HCT116 (cell line): ENCODE measurements around the gene SLC25A21. TPM values are rescaled to one million over a fixed set of nuclear protein-coding genes. Genes with fewer than 3 reads are reported as not detected.

Experiments used
- ATAC-seq: fragments of 200-7000 bp; cut with Tn5 transposase; 2 replicates; pipeline ENCODE4 v1.9.1; 2020; ENCODE audit warnings: mild to moderate bottlenecking, moderate library complexity
- BruUV-seq: library from RNA; stranded (reverse); fragments of 400-500 nt; replicated peaks from 2 replicates; lab custom pipeline; 2021; lab: Mats Ljungman, UMichigan
- CTCF ChIA-PET: fragments of 300-600 bp; sonication (Branson Sonifier 250); formaldehyde crosslinking; loops from one replicate; lab custom pipeline; 2021; ENCODE audit warnings: antibody characterized with exemption; lab: Charles Lee
- POLR2A ChIA-PET: fragments of 300-600, 350-600 bp; sonication (Branson Sonifier 250); formaldehyde crosslinking; loops from one replicate; lab custom pipeline; 2021; ENCODE audit warnings: antibody characterized with exemption; lab: Charles Lee
- RAD21 ChIA-PET, 2 experiments: fragments of 300-600 bp; sonication (Branson Sonifier 250); formaldehyde crosslinking; loops; one replicate each; lab custom pipeline; 2023; ENCODE audit warnings: low total read pairs in 2 of 2; ENCODE audit not compliant: uncharacterized antibody in 2 of 2, unreplicated experiment in 2 of 2, low non-redundant PET in 1 of 2; lab: Charles Lee
- DNase-seq: peaks from one replicate; pipeline ENCODE4 v3.0.0-alpha.2; 2010; ENCODE audit warnings: low read depth, low spot score
- H2AFZ ChIP-seq: fragments of 200-600 bp; shearing (Covaris generic), sonication (generic); 2 replicates; pipeline ENCODE4 v1.6.1; 2017; ENCODE audit warnings: low read depth, mixed run types, mixed read lengths, antibody characterized with exemption, low read length; ENCODE audit not compliant: poor library complexity, severe bottlenecking
- H3K27ac ChIP-seq: 2 replicates; pipeline ENCODE4 v1.5.1; 2012; ENCODE audit warnings: low read depth, low read length
- H3K27me3 ChIP-seq: fragments of 200-600 bp; sonication (generic); 2 replicates; pipeline ENCODE4 v1.6.1; 2016; ENCODE audit warnings: mixed run types, low read length, mixed read lengths; ENCODE audit not compliant: insufficient read depth
- H3K36me3 ChIP-seq, 2 experiments: fragments of 200-500 bp in 1 of 2; fragments of 200-600 bp in 1 of 2; sonication (Bioruptor generic) in 1 of 2; sonication (generic) in 1 of 2; 2 replicates each; pipeline versions ENCODE4 v1.5.1 to v1.6.1; 2014 to 2016; ENCODE audit warnings: low read length in 2 of 2, inconsistent platforms in 1 of 2, mixed read lengths in 1 of 2, mixed run types in 1 of 2; ENCODE audit not compliant: insufficient read depth in 2 of 2, control insufficient read depth in 1 of 2
- H3K4me1 ChIP-seq, 2 experiments: fragments of 200-600 bp in 1 of 2; sonication (generic) in 1 of 2; 2 replicates each; pipeline versions ENCODE4 v1.5.1 to v1.6.1; 2012 to 2017; ENCODE audit warnings: low read length in 2 of 2, inconsistent platforms in 1 of 2, mild to moderate bottlenecking in 1 of 2, mixed read lengths in 1 of 2, mixed run types in 1 of 2, moderate library complexity in 1 of 2; ENCODE audit not compliant: insufficient read depth in 2 of 2, control insufficient read depth in 1 of 2
- H3K4me2 ChIP-seq: fragments of 200-600 bp; sonication (generic); 2 replicates; pipeline ENCODE4 v1.6.1; 2017; ENCODE audit warnings: mixed run types, low read length, mixed read lengths
- H3K4me3 ChIP-seq, 2 experiments: fragments of 200-600 bp in 1 of 2; sonication (generic) in 1 of 2; replicated peaks in 1 of 2; 2 replicates each; pipeline ENCODE4 v1.5.1; 2011 to 2016; ENCODE audit warnings: low read length in 2 of 2, control low read depth in 1 of 2, low read depth in 1 of 2, mild to moderate bottlenecking in 1 of 2, mixed read lengths in 1 of 2, mixed run types in 1 of 2
- H3K79me2 ChIP-seq: fragments of 200-600 bp; sonication (generic); 2 replicates; pipeline ENCODE4 v1.6.1; 2017; ENCODE audit warnings: mild to moderate bottlenecking, mixed run types, low read length, moderate library complexity, mixed read lengths; ENCODE audit not compliant: insufficient read depth
- H3K9ac ChIP-seq: fragments of 200-600 bp; sonication (generic); 2 replicates; pipeline ENCODE4 v1.6.1; 2016; ENCODE audit warnings: low read length, mixed read lengths
- H3K9me2 ChIP-seq: fragments of 200-600 bp; sonication (generic), shearing (Covaris generic); 2 replicates; pipeline ENCODE4 v1.6.1; 2017; ENCODE audit warnings: mixed run types, mild to moderate bottlenecking, moderate library complexity; ENCODE audit not compliant: insufficient read depth
- H3K9me3 ChIP-seq, 2 experiments: fragments of 200-500 bp in 1 of 2; fragments of 200-600 bp in 1 of 2; sonication (Bioruptor generic) in 1 of 2; sonication (generic) in 1 of 2; 2 replicates each; pipeline ENCODE4 v1.6.1; 2014 to 2017; ENCODE audit warnings: low read length in 2 of 2, mixed read lengths in 2 of 2, inconsistent platforms in 1 of 2, low read depth in 1 of 2, mild to moderate bottlenecking in 1 of 2, mixed run types in 1 of 2, moderate library complexity in 1 of 2; ENCODE audit not compliant: control insufficient read depth in 1 of 2, insufficient read depth in 1 of 2
- H4K20me1 ChIP-seq: fragments of 200-600 bp; sonication (generic), shearing (Covaris generic); 2 replicates; pipeline ENCODE4 v1.6.1; 2017; ENCODE audit warnings: mixed run types, mild to moderate bottlenecking, moderate library complexity; ENCODE audit not compliant: insufficient read depth
- CEBPB ChIP-seq: IDR thresholded peaks from 2 replicates; pipeline ENCODE4 v1.6.1; 2012; ENCODE audit warnings: low read depth
- EZH2 ChIP-seq: fragments of 200-600 bp; sonication (generic); IDR thresholded peaks from 2 replicates; pipeline ENCODE4 v1.6.1; 2017; ENCODE audit warnings: antibody characterized with exemption, mixed run types
- EZH2phosphoT487 ChIP-seq: fragments of 200-600 bp; IDR thresholded peaks from 2 replicates; pipeline ENCODE4 v1.6.1; 2018; ENCODE audit warnings: antibody characterized with exemption, borderline replicate concordance
- FOSL1 ChIP-seq: IDR thresholded peaks from 2 replicates; pipeline ENCODE4 v1.6.1; 2012; ENCODE audit warnings: low read depth
- POLR2A ChIP-seq: IDR thresholded peaks from 2 replicates; pipeline ENCODE4 v1.7.0; 2011; ENCODE audit warnings: borderline replicate concordance; ENCODE audit not compliant: insufficient read depth, insufficient read length; ENCODE audit errors: extremely low read depth
- SIN3A ChIP-seq: IDR thresholded peaks from 2 replicates; pipeline ENCODE4 v1.6.1; 2012; ENCODE audit warnings: low read depth
- SP1 ChIP-seq: IDR thresholded peaks from 2 replicates; pipeline ENCODE4 v1.6.1; 2012; ENCODE audit warnings: low read depth
- TCF7L2 ChIP-seq: IDR thresholded peaks from 2 replicates; pipeline ENCODE4 v1.7.0; 2011; ENCODE audit warnings: borderline replicate concordance, inconsistent platforms; ENCODE audit not compliant: insufficient read depth, insufficient read length; ENCODE audit errors: extremely low read depth
- YY1 ChIP-seq: IDR thresholded peaks from 2 replicates; pipeline ENCODE4 v1.6.1; 2011; ENCODE audit warnings: low read length, low read depth, moderate library complexity, mild to moderate bottlenecking; ENCODE audit not compliant: insufficient replicate concordance; ENCODE audit errors: extremely low read depth
- ZFX ChIP-seq: fragments of 450-650 bp; IDR thresholded peaks from 2 replicates; pipeline ENCODE4 v1.6.1; 2017
- ZNF274 ChIP-seq: fragments of 200-500 bp; sonication (Bioruptor generic); IDR thresholded peaks from 2 replicates; pipeline ENCODE4 v1.6.1; 2014; ENCODE audit warnings: mild to moderate bottlenecking, low read depth, low read length, inconsistent platforms
- intact Hi-C: fragments of 100-400 bp; cut with micrococcal nuclease; formaldehyde crosslinking; loops from 2 replicates; pipeline ENCODE4 v1.10.0; 2022
- total RNA-seq: library from RNA; stranded (reverse); gene quantifications from one replicate; pipeline ENCODE4 v1.2.1, GENCODE V29; 2021; ENCODE audit not compliant: unreplicated experiment
- TF ChIP-seq, protein P1 (sequence below): IDR thresholded peaks from 2 replicates; pipeline ENCODE4 v1.6.1; 2012
- TF ChIP-seq, protein P2 (sequence below): IDR thresholded peaks from 2 replicates; pipeline ENCODE4 v1.6.1; 2012; ENCODE audit warnings: low read depth
- TF ChIP-seq, protein P3 (sequence below): IDR thresholded peaks from 2 replicates; pipeline ENCODE4 v1.6.1; 2012

Gene SLC25A21
- total RNA-seq, 1 experiment from 2014 or later = 3.5 TPM

GRCh38 chr14:36785511-36785910 lies 386.9 kb downstream of the SLC25A21 start:
- ChIA-PET POLR2A (no interaction called here), RAD21 (no interaction called here)
- Histone ChIP-seq H3K27me3 (no peaks in the 10 kb centered on the region), H3K36me3 (no peaks in the 10 kb centered on the region), H3K4me3 (no peak overlapping the region), H4K20me1 (no peaks in the 10 kb centered on the region), H3K4me1 (no peaks in the 10 kb centered on the region)
- BruUV-seq = no TSS peak
- TF ChIP-seq ZFX (no peak), ZNF274 (no peak), EZH2 (no peak), SIN3A (no peak), CEBPB (no peak), YY1 (no peak), TCF7L2 (no peak), FOSL1 (no peak), EZH2phosphoT487 (no peak), SP1 (no peak), POLR2A (no peak)
- TF ChIP-seq, protein P1, sequence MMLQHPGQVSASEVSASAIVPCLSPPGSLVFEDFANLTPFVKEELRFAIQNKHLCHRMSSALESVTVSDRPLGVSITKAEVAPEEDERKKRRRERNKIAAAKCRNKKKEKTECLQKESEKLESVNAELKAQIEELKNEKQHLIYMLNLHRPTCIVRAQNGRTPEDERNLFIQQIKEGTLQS = no peak
- TF ChIP-seq, protein P2, sequence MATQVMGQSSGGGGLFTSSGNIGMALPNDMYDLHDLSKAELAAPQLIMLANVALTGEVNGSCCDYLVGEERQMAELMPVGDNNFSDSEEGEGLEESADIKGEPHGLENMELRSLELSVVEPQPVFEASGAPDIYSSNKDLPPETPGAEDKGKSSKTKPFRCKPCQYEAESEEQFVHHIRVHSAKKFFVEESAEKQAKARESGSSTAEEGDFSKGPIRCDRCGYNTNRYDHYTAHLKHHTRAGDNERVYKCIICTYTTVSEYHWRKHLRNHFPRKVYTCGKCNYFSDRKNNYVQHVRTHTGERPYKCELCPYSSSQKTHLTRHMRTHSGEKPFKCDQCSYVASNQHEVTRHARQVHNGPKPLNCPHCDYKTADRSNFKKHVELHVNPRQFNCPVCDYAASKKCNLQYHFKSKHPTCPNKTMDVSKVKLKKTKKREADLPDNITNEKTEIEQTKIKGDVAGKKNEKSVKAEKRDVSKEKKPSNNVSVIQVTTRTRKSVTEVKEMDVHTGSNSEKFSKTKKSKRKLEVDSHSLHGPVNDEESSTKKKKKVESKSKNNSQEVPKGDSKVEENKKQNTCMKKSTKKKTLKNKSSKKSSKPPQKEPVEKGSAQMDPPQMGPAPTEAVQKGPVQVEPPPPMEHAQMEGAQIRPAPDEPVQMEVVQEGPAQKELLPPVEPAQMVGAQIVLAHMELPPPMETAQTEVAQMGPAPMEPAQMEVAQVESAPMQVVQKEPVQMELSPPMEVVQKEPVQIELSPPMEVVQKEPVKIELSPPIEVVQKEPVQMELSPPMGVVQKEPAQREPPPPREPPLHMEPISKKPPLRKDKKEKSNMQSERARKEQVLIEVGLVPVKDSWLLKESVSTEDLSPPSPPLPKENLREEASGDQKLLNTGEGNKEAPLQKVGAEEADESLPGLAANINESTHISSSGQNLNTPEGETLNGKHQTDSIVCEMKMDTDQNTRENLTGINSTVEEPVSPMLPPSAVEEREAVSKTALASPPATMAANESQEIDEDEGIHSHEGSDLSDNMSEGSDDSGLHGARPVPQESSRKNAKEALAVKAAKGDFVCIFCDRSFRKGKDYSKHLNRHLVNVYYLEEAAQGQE = no peak
- TF ChIP-seq, protein P3, sequence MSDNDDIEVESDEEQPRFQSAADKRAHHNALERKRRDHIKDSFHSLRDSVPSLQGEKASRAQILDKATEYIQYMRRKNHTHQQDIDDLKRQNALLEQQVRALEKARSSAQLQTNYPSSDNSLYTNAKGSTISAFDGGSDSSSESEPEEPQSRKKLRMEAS = no peak
- TF ChIP-seq, all 23 proteins: peak for 0
- Histone ChIP-seq H3K4me2 (no peak overlapping the region), H2AFZ (no peak overlapping the region), H3K79me2 (no peaks in the 10 kb centered on the region), H3K27ac (no peak overlapping the region), H3K9me3 (no peaks in the 10 kb centered on the region), H3K9ac (no peak overlapping the region), H3K9me2 (no peaks in the 10 kb centered on the region)
- ATAC-seq = no peak
- CTCF ChIA-PET = no interaction called here
- intact Hi-C loops = no loop called here
- DNase-seq = no peak
